Esophagus muscularis mucosa (tissue), 4 donors: ENCODE data around the gene TBC1D16. TPM values are rescaled to one million over a fixed set of nuclear protein-coding genes. Genes with fewer than 3 reads are reported as not detected.

Source experiments
- DNase-seq: peaks from one replicate; pipeline ENCODE4 v3.0.0-alpha.2; 2017; ENCODE audit errors: extremely low spot score
- H3K27ac ChIP-seq, 4 donors: fragments of 200-600 bp; sonication (generic); replicated peaks in 1 of 4; 1 replicate in 3 of 4; 2 replicates in 1 of 4; pipeline ENCODE4 v1.5.1; 2016 to 2019; ENCODE audit warnings: mild to moderate bottlenecking in 1 of 4
- H3K27me3 ChIP-seq, 4 donors: fragments of 200-600 bp; sonication (generic); one replicate each; pipeline versions ENCODE4 v1.5.1 to v1.6.0; 2016 to 2019
- H3K36me3 ChIP-seq, 4 donors: fragments of 200-600 bp; sonication (generic); one replicate each; pipeline ENCODE4 v1.5.1; 2016 to 2019
- H3K4me1 ChIP-seq, 4 donors: fragments of 200-600 bp; sonication (generic); one replicate each; pipeline ENCODE4 v1.5.1; 2016 to 2019
- H3K4me3 ChIP-seq, 4 donors: fragments of 200-600 bp; sonication (generic); 1 replicate in 2 of 4; 2 replicates in 2 of 4; pipeline ENCODE4 v1.5.1; 2016 to 2019; ENCODE audit warnings: mild to moderate bottlenecking in 4 of 4, moderate library complexity in 1 of 4
- H3K9me3 ChIP-seq, 4 donors: fragments of 200-600 bp; sonication (generic); 1 replicate in 3 of 4; 2 replicates in 1 of 4; pipeline ENCODE4 v1.5.1; 2016 to 2019
- CTCF ChIP-seq, 3 experiments: fragments of 200-600 bp in 2 of 3; fragments of 450-650 bp in 1 of 3; sonication (generic) in 2 of 3; IDR thresholded peaks; one replicate each; pipeline ENCODE4 v1.5.1; 2017 to 2019; ENCODE audit warnings: antibody characterized with exemption in 3 of 3, mild to moderate bottlenecking in 2 of 3, moderate library complexity in 1 of 3
- EP300 ChIP-seq: sonication (generic); formaldehyde crosslinking; IDR thresholded peaks from one replicate; pipeline ENCODE4 v1.6.1; 2017; ENCODE audit warnings: antibody characterized with exemption
- POLR2A ChIP-seq: fragments of 450-650 bp; IDR thresholded peaks from one replicate; pipeline ENCODE4 v1.6.1; 2017; ENCODE audit warnings: antibody characterized with exemption, moderate library complexity, mild to moderate bottlenecking, low read depth
- POLR2AphosphoS5 ChIP-seq, 2 donors: sonication (generic); formaldehyde crosslinking; IDR thresholded peaks; one replicate each; pipeline ENCODE4 v1.6.1; 2017; ENCODE audit warnings: antibody characterized with exemption in 2 of 2
- WGBS: methylation state at CpG from one replicate; pipeline ENCODE4 v1.1.5; 2018; 5-methylcytosine and 5-hydroxymethylcytosine counted together
- intact Hi-C: fragments of 100-400 bp; cut with DNase I; formaldehyde crosslinking; loops from one replicate; pipeline ENCODE4 v1.15.1; 2023
- total RNA-seq, 4 donors: library from RNA; depleted of rRNA; stranded (reverse); fragments of >200 nt; gene quantifications; one replicate each; pipeline versions ENCODE4 v1.1.0 to v1.2.1, GENCODE V29; 2016

Gene TBC1D16
- total RNA-seq, 4 donors from 2014 or later = 30.3 to 37.4 (median 33.2) TPM

GRCh38 chr17:79939755-79940458 lies 95.8 kb downstream of the TBC1D16 start:
- H3K4me3 ChIP-seq = no peak overlapping the region
- H3K4me1 ChIP-seq = peaks cover 0 to 12% (median 8%) of the 10 kb centered on the region in 4 donors
- intact Hi-C loops = no loop called here
- H3K27ac ChIP-seq = no peak overlapping the region
- H3K27me3 ChIP-seq = no peaks in the 10 kb centered on the region
- peaks cover 16 to 65% (median 51%) of the 10 kb centered on the region in 4 donors for H3K36me3 ChIP-seq
- H3K9me3 ChIP-seq = no peaks in the 10 kb centered on the region
- DNase-seq = no peak
- no peak for TF ChIP-seq EP300
- TF ChIP-seq POLR2AphosphoS5 (IDR thresholded peaks at IDR 0.05) = no peak
- TF ChIP-seq CTCF (IDR thresholded peaks at IDR 0.05) = no peak
- TF ChIP-seq POLR2A = no peak
- 87% methylated on average over 22 of the region's 25 CpGs for WGBS

- no peak for DNase-seq
- peaks cover 0 to 12% (median 9%) of the 10 kb centered on the region in 4 donors for H3K4me1 ChIP-seq
Measured at GRCh38 chr17:79939094-79939435, 96.6 kb downstream of the TBC1D16 start.

GRCh38 chr17:79938336-79939093 lies 97.2 kb downstream of the TBC1D16 start:
- intact Hi-C loops = no loop called here
- no peaks in the 10 kb centered on the region for H3K9me3 ChIP-seq
- no peaks in the 10 kb centered on the region for H3K27me3 ChIP-seq
- H3K4me3 ChIP-seq = no peak overlapping the region
- peaks cover 11 to 51% (median 37%) of the 10 kb centered on the region in 4 donors for H3K36me3 ChIP-seq
- peaks cover 0 to 17% (median 14%) of the 10 kb centered on the region in 4 donors for H3K4me1 ChIP-seq
- WGBS = 88% methylated on average over 13 of the region's 13 CpGs
- TF ChIP-seq EP300 (no peak), CTCF (IDR thresholded peaks at IDR 0.05) (no peak), POLR2A (no peak), POLR2AphosphoS5 (IDR thresholded peaks at IDR 0.05) (no peak)
- DNase-seq = no peak
- H3K27ac ChIP-seq = no peak overlapping the region

More at GRCh38 chr17:79939094-79939435, 96.6 kb downstream of the TBC1D16 start:
- Histone ChIP-seq H3K4me3 (no peak overlapping the region), H3K9me3 (no peaks in the 10 kb centered on the region), H3K36me3 (peaks cover 16 to 56% (median 42%) of the 10 kb centered on the region in 4 donors), H3K27me3 (no peaks in the 10 kb centered on the region), H3K27ac (no peak overlapping the region)
- 92% methylated on average over 7 of the region's 7 CpGs for WGBS
- no peak for TF ChIP-seq POLR2A
- no peak for TF ChIP-seq CTCF (IDR thresholded peaks at IDR 0.05)
- TF ChIP-seq POLR2AphosphoS5 (IDR thresholded peaks at IDR 0.05) = no peak
- no peak for TF ChIP-seq EP300
- intact Hi-C loops = no loop called here

GRCh38 chr17:79937391-79938335 lies 98.0 kb downstream of the TBC1D16 start:
- DNase-seq = no peak
- peaks cover 11 to 42% (median 32%) of the 10 kb centered on the region in 4 donors for H3K36me3 ChIP-seq
- TF ChIP-seq POLR2AphosphoS5 (IDR thresholded peaks at IDR 0.05) = no peak
- no peak for TF ChIP-seq POLR2A
- no peak for TF ChIP-seq EP300
- TF ChIP-seq CTCF (IDR thresholded peaks at IDR 0.05) = no peak
- no peak overlapping the region for H3K27ac ChIP-seq
- H3K4me1 ChIP-seq = peaks cover 0 to 20% (median 15%) of the 10 kb centered on the region in 4 donors
- peaks cover 0 to 6% (median 2%) of the 10 kb centered on the region in 4 donors for H3K27me3 ChIP-seq
- 62% methylated on average over 33 of the region's 37 CpGs for WGBS
- H3K4me3 ChIP-seq = no peak overlapping the region
- H3K9me3 ChIP-seq = no peaks in the 10 kb centered on the region
- intact Hi-C loops = no loop called here
